GM19193 (cell line): ENCODE measurements around the gene TNFAIP8L3.

Source experiments
- POLR2A ChIP-seq: IDR thresholded peaks from 4 replicates; pipeline ENCODE4 v1.6.1; 2011; ENCODE audit not compliant: insufficient read depth, insufficient read length; ENCODE audit errors: extremely low read depth

Gene TNFAIP8L3

GRCh38 chr15:51083641-51084166, 11.0 kb downstream of the TNFAIP8L3 start:
- TF ChIP-seq POLR2A: no peak

GRCh38 chr15:51082246-51082645, 12.5 kb downstream of the TNFAIP8L3 start:
- TF ChIP-seq POLR2A: no peak

GRCh38 chr15:51080286-51080685, 14.4 kb downstream of the TNFAIP8L3 start:
- TF ChIP-seq POLR2A: no peak

GRCh38 chr15:51079226-51079625, 15.5 kb downstream of the TNFAIP8L3 start:
- TF ChIP-seq POLR2A: no peak

GRCh38 chr15:51077221-51078153, 17.2 kb downstream of the TNFAIP8L3 start:
- no peak for TF ChIP-seq POLR2A

- TF ChIP-seq POLR2A: no peak
Observed at GRCh38 chr15:51076524-51077220, 18.0 kb downstream of the TNFAIP8L3 start.

- no peak for TF ChIP-seq POLR2A
Observed at GRCh38 chr15:51075826-51076523, 18.7 kb downstream of the TNFAIP8L3 start.

GRCh38 chr15:51075364-51075763, 19.3 kb downstream of the TNFAIP8L3 start:
- no peak for TF ChIP-seq POLR2A

- no peak for TF ChIP-seq POLR2A
Observed at GRCh38 chr15:51074926-51075325, 19.8 kb downstream of the TNFAIP8L3 start.

GRCh38 chr15:51071578-51071977, 23.1 kb downstream of the TNFAIP8L3 start:
- no peak for TF ChIP-seq POLR2A

- TF ChIP-seq POLR2A: no peak
Observed at GRCh38 chr15:51069983-51070382, 24.7 kb downstream of the TNFAIP8L3 start.

- no peak for TF ChIP-seq POLR2A
Observed at GRCh38 chr15:51067510-51067909, 27.2 kb downstream of the TNFAIP8L3 start.

- no peak for TF ChIP-seq POLR2A
Observed at GRCh38 chr15:51065781-51066180, 28.9 kb downstream of the TNFAIP8L3 start.

- no peak for TF ChIP-seq POLR2A
Observed at GRCh38 chr15:51065261-51065660, 29.4 kb downstream of the TNFAIP8L3 start.

GRCh38 chr15:51062736-51063135, 32.0 kb downstream of the TNFAIP8L3 start:
- no peak for TF ChIP-seq POLR2A
